ENCODE data around the gene ARHGEF1. TPM values are rescaled to one million over a fixed set of nuclear protein-coding genes. Genes with fewer than 3 reads are reported as not detected.

Gene ARHGEF1
- total RNA-seq, 1 donor from 2014 or later: 69.9 TPM

- H3K4me1 Mint-ChIP-seq: peaks cover 4% of the 10 kb centered on the region
- peaks cover 8% of the 10 kb centered on the region for H3K27me3 Mint-ChIP-seq (ENCODE audit: low read depth)
- no peak for DNase-seq (ENCODE audit: low read depth, low spot score)
- H3K36me3 Mint-ChIP-seq (ENCODE audit: low read depth): peaks cover 5% of the 10 kb centered on the region
- TF ChIP-seq CTCF (conservative IDR thresholded peaks at IDR 0.05): no peak
- H3K9me3 Mint-ChIP-seq: no peaks in the 10 kb centered on the region
- H3K4me3 Mint-ChIP-seq: no peak overlapping the region
- H3K27ac Mint-ChIP-seq (ENCODE audit: unreplicated experiment): no peak overlapping the region
Measured at GRCh38 chr19:41906271-41906670, 23.3 kb downstream of the ARHGEF1 start.

- peaks cover 5% of the 10 kb centered on the region for H3K36me3 Mint-ChIP-seq (ENCODE audit: low read depth)
- DNase-seq (ENCODE audit: low read depth, low spot score): no peak
- H3K4me1 Mint-ChIP-seq: peaks cover 4% of the 10 kb centered on the region
- no peak for TF ChIP-seq CTCF (conservative IDR thresholded peaks at IDR 0.05)
- no peak overlapping the region for H3K4me3 Mint-ChIP-seq
- no peak overlapping the region for H3K27ac Mint-ChIP-seq (ENCODE audit: unreplicated experiment)
- peaks cover 8% of the 10 kb centered on the region for H3K27me3 Mint-ChIP-seq (ENCODE audit: low read depth)
- H3K9me3 Mint-ChIP-seq: no peaks in the 10 kb centered on the region
Measured at GRCh38 chr19:41906916-41907680, 24.1 kb downstream of the ARHGEF1 start.

- H3K4me3 Mint-ChIP-seq: no peak overlapping the region
Measured at GRCh38 chr19:41907994-41908615, 25.1 kb downstream of the ARHGEF1 start.

GRCh38 chr19:41908724-41909464 lies 25.9 kb downstream of the ARHGEF1 start:
- H3K4me3 Mint-ChIP-seq: no peak overlapping the region
- peaks cover 8% of the 10 kb centered on the region for H3K27me3 Mint-ChIP-seq (ENCODE audit: low read depth)
- no peak overlapping the region for H3K27ac Mint-ChIP-seq (ENCODE audit: unreplicated experiment)
- peaks cover 4% of the 10 kb centered on the region for H3K4me1 Mint-ChIP-seq
- DNase-seq (ENCODE audit: low read depth, low spot score): no peak
- H3K9me3 Mint-ChIP-seq: no peaks in the 10 kb centered on the region
- no peak for TF ChIP-seq CTCF (conservative IDR thresholded peaks at IDR 0.05)
- H3K36me3 Mint-ChIP-seq (ENCODE audit: low read depth): peaks cover 5% of the 10 kb centered on the region

More at GRCh38 chr19:41907994-41908615, 25.1 kb downstream of the ARHGEF1 start:
- Mint-ChIP-seq H3K4me1 (peaks cover 4% of the 10 kb centered on the region), H3K27me3 (ENCODE audit: low read depth) (peaks cover 8% of the 10 kb centered on the region), H3K27ac (ENCODE audit: unreplicated experiment) (no peak overlapping the region), H3K9me3 (no peaks in the 10 kb centered on the region), H3K36me3 (ENCODE audit: low read depth) (peaks cover 5% of the 10 kb centered on the region)
- no peak for TF ChIP-seq CTCF (conservative IDR thresholded peaks at IDR 0.05)
- DNase-seq (ENCODE audit: low read depth, low spot score): no peak

- no peak overlapping the region for H3K27ac Mint-ChIP-seq (ENCODE audit: unreplicated experiment)
- peaks cover 4% of the 10 kb centered on the region for H3K4me1 Mint-ChIP-seq
- TF ChIP-seq CTCF (conservative IDR thresholded peaks at IDR 0.05): no peak
- H3K9me3 Mint-ChIP-seq: no peaks in the 10 kb centered on the region
- no peak for DNase-seq (ENCODE audit: low read depth, low spot score)
- H3K4me3 Mint-ChIP-seq: no peak overlapping the region
- peaks cover 8% of the 10 kb centered on the region for H3K27me3 Mint-ChIP-seq (ENCODE audit: low read depth)
- peaks cover 2% of the 10 kb centered on the region for H3K36me3 Mint-ChIP-seq (ENCODE audit: low read depth)
Measured at GRCh38 chr19:41909706-41910105, 26.7 kb downstream of the ARHGEF1 start.
